Measurements from ENCODE around the gene POLD1. TPM values are rescaled to one million over a fixed set of nuclear protein-coding genes. Genes with fewer than 3 reads are reported as not detected.
"Not testable (repeated sequence)": the region's sequence is repeated elsewhere in the genome, so short reads cannot be mapped to it uniquely, and the experiment has no call there.

POLD1 gene
- total RNA-seq, 1 donor from 2014 or later = 17.0 TPM

DNA sequence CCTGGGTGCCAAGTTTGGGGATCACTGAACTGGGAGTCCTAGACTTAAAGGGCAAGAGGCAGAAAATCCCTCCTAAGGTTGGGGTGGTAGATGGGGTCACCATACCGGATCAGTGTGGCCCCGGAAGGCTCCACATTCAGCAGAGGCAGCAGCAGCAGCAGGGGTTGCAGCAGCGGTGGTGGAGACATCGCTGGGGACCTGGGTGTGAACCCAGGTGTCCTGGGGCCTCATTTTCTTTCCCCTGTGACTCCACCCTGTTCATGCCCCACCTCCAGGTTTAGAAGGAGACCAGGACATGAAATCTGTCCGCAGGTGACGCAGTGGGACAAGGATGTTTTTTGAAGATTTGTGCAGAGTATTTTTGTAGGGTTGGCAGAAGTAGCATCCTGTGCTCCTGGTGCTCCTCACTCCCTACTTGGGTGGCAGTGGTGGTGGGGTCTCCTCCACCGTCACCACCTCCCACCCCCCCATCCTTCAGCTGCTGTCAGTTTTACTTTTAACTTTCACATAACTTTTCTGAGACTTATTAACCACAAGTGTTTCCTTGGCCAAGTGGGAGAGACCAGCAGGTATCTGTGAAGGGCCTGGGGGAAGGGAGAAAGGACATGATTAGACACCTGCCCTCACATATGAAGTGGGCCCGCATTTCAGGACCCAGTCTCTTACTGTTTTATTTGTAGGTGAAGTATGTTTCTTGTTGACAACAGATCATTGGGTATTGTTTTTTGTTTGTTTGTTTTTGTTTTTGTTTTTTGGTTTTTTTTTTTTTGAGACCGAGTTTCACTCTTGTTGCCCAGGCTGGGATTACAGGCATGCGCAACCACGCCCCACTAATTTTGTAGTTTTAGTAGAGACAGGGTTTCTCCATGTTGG, 18.5 kb upstream of the POLD1 start, which contains the start of gene NAPSA:
TSS of gene NAPSA (minus strand) at position 206 of the 873 bp plus-strand sequence. CDS start at position 188, 18 bp downstream.
- DNase-seq (ENCODE audit: low spot score) = no peak

DNA sequence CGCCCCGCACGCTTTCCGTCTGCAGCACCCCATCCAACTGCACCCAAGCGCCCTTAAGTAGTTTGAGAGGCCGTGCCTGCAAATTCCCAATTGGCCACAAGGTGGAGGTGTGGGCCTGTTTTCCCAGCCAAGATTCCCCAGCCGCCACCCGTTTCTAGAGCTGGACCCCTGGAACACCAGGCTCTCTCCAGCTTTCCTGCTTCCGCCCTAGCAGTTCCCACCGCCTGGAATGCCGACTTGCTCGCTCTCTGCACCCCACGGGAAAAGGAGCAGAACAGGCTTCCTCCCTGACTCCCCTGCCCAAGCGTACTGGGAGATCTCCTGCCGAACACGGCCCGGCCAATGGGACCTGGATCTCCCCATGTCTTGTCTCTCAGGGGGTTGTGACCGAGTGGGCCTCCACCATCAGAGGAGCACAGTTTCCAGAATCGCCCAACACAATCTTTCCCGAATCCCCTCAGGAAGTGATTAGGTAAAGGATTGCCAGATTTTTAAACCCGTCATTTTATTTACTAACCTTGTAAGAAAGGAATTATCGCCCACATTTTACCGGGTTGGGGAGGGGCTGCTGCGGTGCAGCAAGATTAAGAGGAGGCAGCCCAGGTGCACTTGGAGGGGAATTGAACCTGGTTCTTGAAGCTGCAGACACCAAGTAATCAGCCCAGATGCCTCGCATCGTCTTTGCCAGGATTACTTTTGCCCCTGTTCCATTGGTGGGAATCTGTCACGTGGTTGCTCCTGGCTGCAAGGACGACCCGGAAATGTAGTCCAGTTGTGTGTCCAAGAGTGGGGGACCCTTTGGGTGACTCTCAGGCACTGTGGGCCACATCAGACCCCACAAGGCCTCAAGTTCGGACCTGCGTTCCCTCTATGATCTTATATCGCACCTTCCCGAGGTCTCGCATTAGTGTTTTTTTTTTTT, 15.2 kb upstream of the POLD1 start:
- DNase-seq (ENCODE audit: low spot score) = peak; percentile 87

DNA sequence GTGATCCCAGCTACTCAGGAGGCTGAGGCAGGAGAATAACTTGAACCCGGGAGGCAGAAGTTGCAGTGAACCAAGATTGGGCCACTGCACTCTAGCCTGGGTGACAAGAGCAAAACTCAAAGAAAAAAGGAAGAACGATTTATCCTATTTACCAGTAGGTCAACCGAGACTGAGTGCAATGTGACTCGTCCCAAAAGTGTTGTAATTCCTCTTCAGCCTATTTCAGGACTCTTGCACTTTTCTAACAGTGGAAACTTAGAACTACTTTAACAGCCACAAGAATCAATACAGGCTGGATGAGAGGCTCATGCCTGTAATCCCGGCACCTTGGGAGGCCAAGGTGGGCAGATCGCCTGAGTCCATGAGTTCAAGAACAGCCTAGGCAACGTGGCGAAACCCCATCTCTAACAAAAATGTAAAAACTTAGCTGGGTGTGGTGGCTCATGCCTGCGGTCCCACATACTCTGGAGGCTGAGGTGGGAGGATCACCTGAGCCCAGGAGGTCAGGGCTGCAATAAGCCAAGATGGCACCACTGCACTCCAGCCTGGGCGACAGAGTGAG, 12.2 kb upstream of the POLD1 start:
- DNase-seq (ENCODE audit: low spot score) = no peak

DNA sequence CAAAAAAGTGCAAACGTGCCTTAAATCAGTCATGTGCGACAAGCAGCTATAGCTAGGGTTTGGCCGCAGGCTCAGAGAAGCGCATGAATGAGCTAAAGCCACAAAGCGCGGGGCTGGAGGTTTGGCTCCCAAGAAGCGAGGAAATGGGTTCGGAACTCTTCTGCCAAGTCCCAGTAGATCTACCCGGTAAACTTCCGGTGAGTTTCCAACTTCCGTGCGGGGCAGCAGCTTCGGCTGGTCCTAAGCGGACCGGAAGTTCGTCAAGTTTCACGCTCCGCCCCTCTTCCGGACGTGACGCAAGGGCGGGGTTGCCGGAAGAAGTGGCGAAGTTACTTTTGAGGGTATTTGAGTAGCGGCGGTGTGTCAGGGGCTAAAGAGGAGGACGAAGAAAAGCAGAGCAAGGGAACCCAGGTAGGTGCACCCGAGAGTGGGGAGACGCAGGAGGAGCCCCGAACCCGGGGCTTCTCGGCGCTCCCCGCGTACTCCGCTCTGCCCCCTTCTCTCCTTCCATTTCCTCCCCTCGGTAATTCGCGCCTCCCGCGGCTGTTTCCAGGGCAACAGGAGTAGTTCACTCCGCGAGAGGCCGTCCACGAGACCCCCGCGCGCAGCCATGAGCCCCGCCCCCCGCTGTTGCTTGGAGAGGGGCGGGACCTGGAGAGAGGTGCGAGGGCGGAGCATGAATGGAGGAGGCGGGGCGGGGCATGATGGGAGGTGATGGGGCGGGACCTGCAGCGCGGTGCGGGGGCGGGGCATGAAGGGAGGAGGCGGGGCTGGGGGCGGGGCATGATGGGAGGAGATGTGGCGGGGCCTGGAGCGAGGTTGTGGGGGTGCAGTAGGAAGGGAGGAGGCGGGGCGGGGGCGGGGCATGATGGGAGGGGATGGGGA, 7.7 kb upstream of the POLD1 start, which contains the start of gene NR1H2:
TSS of gene NR1H2 (plus strand) at position 292 of the 885 bp plus-strand sequence. CDS start 1,149 bp downstream, outside the sequence.
- DNase-seq (ENCODE audit: low spot score) = peak; percentile 97

DNA sequence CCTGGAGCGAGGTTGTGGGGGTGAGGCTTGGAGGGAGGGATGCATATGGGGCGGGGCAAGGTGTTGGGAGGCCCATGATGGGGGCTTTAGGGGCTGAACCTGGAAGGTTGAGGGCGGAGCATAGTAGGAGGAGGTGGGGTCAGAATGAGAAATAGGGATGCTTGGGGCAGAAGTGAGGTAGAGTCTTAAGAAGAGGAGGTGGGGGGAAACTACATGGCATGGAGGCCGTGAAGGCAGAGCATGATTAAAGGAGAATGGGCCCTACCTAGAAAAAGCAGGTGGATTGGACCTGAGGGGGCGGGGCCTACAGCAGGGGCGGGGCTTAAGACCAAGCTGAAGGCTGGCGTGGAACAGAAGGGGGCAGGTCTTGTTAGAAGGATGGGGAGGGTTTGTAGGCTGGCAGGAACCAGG, 7.1 kb upstream of the POLD1 start:
- DNase-seq (ENCODE audit: low spot score) = no peak

DNA sequence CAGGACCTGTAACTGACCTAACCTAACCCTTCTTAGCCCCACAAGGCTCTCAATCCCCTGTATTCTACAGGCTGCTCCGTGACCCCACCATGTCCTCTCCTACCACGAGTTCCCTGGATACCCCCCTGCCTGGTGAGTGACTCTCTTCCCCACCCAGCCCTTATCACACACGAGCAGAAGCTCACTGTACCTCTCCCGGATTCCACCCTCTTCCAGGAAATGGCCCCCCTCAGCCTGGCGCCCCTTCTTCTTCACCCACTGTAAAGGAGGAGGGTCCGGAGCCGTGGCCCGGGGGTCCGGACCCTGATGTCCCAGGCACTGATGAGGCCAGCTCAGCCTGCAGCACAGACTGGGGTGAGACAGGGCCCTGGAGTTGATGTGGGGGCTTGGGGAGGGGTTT, 6.6 kb upstream of the POLD1 start:
- no peak for DNase-seq (ENCODE audit: low spot score)

DNA sequence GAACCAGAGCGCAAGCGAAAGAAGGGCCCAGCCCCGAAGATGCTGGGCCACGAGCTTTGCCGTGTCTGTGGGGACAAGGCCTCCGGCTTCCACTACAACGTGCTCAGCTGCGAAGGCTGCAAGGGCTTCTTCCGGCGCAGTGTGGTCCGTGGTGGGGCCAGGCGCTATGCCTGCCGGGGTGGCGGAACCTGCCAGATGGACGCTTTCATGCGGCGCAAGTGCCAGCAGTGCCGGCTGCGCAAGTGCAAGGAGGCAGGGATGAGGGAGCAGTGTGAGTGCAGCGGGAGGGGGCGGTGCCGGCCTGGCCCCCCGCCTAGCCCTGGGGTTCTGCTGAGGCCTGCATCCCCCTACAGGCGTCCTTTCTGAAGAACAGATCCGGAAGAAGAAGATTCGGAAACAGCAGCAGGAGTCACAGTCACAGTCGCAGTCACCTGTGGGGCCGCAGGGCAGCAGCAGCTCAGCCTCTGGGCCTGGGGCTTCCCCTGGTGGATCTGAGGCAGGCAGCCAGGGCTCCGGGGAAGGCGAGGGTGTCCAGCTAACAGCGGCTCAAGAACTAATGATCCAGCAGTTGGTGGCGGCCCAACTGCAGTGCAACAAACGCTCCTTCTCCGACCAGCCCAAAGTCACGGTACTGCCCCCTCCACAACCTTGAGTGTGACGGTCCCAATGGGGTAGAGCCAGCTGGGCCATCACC, 5.8 kb upstream of the POLD1 start:
- DNase-seq (ENCODE audit: low spot score) = no peak

DNA sequence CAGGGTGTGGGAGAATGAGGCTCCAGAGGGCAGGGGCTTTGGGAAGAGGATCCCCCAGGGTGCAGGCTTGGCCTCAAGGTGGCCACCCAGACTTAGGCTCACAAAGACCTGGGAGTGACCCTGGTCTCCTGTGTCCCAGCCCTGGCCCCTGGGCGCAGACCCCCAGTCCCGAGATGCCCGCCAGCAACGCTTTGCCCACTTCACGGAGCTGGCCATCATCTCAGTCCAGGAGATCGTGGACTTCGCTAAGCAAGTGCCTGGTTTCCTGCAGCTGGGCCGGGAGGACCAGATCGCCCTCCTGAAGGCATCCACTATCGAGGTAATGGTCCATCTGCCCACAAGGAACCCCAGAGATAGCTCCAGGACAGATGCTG, 5.3 kb upstream of the POLD1 start:
- no peak for DNase-seq (ENCODE audit: low spot score)

DNA sequence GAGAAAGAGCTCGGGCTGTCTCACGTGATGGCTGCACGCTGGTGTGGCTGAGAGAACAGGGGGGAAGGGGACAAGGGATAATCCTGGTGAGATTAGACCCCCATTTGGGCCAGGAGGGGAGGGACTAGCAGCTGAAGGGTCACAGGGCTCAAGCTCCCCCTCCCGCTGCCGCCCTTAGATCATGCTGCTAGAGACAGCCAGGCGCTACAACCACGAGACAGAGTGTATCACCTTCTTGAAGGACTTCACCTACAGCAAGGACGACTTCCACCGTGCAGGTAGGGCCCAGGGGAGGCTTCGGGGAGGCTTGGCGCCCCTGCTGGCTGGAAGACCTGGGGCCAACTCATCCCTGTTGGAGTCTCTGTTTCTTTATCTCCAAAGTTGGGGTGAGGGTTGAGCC, 4.5 kb upstream of the POLD1 start:
- no peak for DNase-seq (ENCODE audit: low spot score)

DNA sequence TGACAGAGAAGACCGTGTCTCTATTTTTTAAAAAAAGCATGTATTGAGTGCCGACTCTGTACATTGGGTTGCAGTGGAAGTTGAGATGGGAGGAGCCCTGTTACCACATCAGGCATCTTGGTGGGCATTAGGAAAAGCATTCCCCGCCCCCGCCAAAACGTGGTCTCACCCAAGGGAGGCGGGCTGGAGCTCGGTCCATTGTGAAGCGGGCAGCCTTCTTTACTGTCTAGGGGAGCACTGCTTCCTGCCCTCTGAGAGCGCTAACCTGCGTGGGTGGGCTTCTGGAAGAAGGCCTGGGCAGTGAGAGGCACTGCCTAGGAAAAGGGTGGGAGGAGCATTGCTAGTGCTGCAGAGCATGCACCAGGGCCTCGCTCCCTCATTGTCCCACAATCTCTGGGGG, 4.0 kb upstream of the POLD1 start:
- no peak for DNase-seq (ENCODE audit: low spot score)

DNA sequence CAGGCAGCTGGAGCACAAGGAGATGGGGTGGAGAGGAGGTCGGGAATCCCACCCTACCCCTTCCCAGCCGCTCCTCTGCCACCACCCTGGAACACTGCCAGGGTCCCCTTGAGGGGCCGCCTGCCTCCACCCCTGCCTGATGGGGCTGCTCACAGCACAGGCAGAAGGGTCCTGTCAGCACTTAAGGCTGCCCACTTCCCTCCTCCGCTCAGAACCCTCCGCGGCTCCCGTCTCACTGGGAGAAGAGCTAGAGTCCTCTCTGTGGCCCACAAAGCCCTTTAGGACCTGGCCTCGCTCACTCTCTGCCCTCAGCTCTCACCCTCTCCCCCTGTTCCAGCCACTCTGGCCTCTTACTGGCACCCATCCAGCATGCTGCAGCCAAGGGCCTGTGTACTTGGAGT, 3.4 kb upstream of the POLD1 start:
- DNase-seq (ENCODE audit: low spot score) = no peak

DNA sequence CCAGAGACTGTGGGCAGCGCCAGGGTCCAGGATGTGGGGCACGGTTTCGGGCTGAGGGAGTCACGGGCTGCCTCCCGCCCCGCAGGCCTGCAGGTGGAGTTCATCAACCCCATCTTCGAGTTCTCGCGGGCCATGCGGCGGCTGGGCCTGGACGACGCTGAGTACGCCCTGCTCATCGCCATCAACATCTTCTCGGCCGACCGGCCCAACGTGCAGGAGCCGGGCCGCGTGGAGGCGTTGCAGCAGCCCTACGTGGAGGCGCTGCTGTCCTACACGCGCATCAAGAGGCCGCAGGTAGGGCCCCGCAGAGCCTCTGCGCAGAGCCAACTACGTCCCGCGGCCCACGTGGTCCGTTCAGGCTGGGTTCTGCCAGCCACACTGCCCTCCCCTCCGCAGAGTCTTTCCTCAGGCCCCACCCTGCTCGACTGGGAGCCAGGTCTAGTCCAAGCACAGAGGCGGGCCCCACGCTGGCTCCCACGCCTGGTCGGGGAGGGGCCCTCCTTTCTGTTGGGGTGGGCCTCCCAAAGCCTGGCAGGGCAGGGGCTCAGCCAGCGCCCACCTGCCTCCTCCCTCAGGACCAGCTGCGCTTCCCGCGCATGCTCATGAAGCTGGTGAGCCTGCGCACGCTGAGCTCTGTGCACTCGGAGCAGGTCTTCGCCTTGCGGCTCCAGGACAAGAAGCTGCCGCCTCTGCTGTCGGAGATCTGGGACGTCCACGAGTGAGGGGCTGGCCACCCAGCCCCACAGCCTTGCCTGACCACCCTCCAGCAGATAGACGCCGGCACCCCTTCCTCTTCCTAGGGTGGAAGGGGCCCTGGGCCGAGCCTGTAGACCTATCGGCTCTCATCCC, 2.0 kb upstream of the POLD1 start:
- DNase-seq (ENCODE audit: low spot score) = no peak

DNA sequence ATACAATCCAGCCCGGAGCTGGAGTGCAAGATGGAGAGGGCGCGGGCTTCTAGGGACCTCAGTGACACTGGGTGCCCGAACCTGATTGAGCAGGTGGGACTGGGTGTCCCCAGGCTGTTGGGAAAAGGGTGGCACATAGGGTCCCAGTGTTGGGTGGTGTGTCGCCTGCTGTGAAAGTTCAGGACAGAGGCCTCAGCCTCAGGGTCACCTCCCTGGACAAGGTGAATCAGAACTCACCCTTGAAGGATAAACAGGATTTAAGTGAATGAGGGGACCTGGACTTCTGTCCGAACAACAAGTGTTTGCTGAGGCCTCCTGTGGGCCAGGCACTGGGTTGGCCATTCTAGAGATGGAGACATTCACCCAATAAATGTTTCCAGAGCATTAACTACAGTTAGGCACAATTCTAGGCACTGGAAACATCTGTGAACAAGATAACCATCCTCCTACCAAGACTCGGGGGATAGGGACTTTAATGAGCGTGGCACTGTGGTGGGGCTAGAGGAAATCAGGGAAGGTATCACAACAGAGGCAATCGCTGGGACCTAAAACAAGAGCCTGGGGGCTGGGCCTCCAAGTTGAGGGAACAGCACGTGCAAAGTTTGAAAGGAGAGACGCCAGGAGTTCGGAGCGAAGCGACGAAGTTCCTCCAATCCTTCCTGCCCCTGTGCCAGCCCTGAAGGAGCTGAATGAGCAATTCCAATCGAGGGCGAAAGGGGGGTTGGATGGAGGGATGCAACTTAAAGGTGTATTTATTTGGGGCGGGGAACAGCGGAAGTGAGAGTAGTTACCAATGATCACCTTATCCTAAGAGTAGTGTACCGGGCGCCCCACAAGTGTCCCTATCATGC, 921 bp upstream of the POLD1 start:
- no peak for DNase-seq (ENCODE audit: low spot score)

DNA sequence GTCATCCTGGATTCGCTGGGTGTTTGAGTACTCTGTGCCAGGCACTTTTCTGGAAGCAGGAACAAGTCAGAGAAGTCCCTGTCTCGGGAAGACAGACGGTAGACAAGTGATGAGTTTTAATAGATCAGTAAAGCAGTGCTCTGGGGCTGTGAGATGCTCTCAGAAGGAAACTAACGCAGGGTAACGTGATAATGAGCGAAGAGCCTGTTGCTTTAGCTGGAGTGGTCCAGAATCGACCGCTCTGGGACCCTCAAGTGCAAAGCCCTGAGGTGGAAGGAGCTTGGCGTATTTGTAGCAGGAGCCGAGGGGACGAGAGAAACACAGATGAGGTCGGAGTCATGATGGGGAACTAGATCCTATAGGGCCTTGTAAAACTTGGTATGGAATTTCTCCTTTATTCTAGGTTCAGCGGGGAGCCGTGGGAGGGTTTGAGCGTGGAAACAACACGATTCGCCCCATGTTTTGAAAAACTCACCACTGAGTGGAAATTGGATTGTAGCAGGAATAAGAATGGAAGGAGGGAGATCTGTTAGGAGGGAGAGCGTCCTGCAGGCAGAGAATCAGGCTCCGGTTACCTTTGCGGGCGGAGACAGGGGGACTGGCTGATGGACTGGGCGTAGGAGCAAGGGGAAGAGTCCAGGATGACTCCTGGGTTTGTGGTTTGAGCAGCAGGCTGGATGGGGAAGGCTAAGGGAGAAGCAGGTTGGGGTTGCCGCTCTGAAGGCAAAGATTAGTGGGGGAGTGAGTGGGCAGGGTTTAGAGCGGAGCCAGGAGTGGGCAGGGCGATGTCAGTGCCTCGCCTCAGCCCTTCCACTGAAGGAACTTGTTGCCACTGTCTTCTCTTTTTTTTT, 763 bp downstream of the POLD1 start:
- DNase-seq (ENCODE audit: low spot score) = no peak

DNA sequence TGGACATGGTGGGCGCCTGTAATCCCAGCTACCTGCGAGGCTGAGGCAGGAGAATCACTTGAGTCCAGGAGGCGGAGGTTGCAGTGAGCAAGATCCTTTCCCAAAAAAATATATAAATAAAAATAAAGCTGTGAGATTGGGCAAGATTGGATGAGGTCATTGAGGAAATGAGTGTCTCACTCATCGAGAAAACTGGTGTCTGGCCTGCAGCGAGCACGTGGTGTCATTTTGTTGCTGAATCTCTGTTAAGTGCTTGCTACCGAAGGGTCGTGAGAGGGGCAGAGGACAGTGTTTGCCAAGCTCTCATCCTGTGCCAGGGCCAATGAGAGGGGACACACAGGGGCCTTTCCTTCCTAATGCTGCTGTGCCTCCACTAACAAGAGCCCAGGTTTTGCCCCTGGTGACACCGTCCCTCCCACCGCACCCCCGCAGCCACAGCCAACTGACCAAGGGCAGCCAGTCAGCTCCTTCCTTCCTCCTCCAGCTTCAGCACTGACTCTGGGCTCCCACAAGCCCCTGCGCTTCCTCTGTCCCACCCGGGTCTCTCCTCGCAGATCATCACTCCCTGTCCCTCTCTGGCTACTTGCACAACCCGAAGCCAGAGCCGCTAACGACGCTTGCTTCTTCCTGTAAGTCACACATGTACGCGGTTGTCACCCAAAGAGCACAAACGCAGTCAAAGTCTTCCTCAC, 3.2 kb downstream of the POLD1 start:
- no peak for DNase-seq (ENCODE audit: low spot score)

DNA sequence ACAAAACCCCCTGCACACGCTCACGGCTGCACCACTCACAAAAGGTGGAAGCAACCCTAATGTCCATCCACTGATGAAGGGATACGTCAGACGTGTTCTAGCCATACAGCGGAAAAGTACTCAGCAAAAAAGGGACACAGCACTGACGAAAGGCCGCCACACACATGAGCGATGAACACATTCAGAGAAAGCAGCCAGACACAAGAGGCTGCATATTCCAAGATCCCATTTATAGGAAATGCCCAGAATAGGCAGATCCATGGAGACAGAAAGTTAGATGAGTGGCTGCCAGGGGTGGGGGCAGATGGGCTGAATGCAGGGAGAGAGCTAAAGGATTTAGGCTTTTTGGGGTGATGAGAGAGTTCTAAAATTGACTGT, 3.7 kb downstream of the POLD1 start:
- DNase-seq (ENCODE audit: low spot score) = no peak

DNA sequence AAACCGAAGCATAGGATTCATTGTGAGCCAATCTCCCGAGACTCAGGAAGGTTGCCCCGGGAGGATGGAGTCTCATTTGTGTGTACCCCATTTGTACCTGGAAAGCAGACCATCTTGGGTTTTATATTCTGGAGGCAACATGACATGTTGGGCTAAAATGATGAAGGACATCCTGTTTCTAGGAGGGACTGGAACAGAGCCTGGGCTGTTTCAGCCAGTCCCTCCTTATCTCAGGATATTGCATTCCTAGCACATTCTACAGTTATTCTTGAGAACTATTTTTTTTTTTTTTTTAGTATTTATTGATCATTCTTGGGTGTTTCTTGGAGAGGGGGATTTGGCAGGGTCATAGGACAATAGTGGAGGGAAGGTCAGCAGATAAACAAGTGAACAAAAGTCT, 6.1 kb downstream of the POLD1 start:
- not testable (repeated sequence) for DNase-seq (ENCODE audit: low spot score)
